GM12878 (cell line): Measurements from ENCODE around the gene AMHR2. TPM values are rescaled to one million over a fixed set of nuclear protein-coding genes. Genes with fewer than 3 reads are reported as not detected.

Experiments
- ATAC-seq: fragments of 200-7000 bp; cut with Tn5 transposase; 3 replicates; pipeline ENCODE4 v1.9.1; 2020; ENCODE audit warnings: mild to moderate bottlenecking, moderate library complexity
- BruUV-seq: library from RNA; stranded (reverse); fragments of 400-500 nt; replicated peaks from 2 replicates; lab custom pipeline; 2021; lab: Mats Ljungman, UMichigan
- CTCF ChIA-PET: fragments of 300-600 bp; sonication (Branson Sonifier 250); formaldehyde crosslinking; extraction: SDS; loops from one replicate; lab custom pipeline; 2021; ENCODE audit warnings: inconsistent platforms; lab: Yijun Ruan, JAX
- POLR2A ChIA-PET: fragments of 350-600 bp; formaldehyde crosslinking; extraction: SDS; loops from one replicate; lab custom pipeline; 2021; ENCODE audit warnings: inconsistent platforms; lab: Charles Lee
- RAD21 ChIA-PET: fragments of 300-600 bp; sonication (Branson Sonifier 250); formaldehyde crosslinking; loops from one replicate; lab custom pipeline; 2023; ENCODE audit warnings: antibody characterized with exemption; ENCODE audit not compliant: unreplicated experiment; lab: Charles Lee
- SMC1A ChIA-PET: fragments of 300-600 bp; sonication (Branson Sonifier 250); formaldehyde crosslinking; loops from one replicate; lab custom pipeline; 2023; ENCODE audit not compliant: unreplicated experiment, uncharacterized antibody; lab: Charles Lee
- DNase-seq: peaks from one replicate; pipeline ENCODE4 v3.0.0-alpha.2; 2011; ENCODE audit warnings: low read depth, low spot score
- FAIRE-seq: peaks from 3 replicates; lab custom pipeline; 2011; peaks lifted over from hg19 to GRCh38; lab: Jason Lieb, UNC
- H2AFZ ChIP-seq: 2 replicates; pipeline ENCODE4 v1.6.0; 2011; ENCODE audit warnings: low read depth, low read length, control low read depth; ENCODE audit not compliant: control insufficient read depth
- H3K27ac ChIP-seq: 2 replicates; pipeline ENCODE4 v1.5.1; 2011; ENCODE audit warnings: control low read depth; ENCODE audit not compliant: control insufficient read depth, insufficient read depth
- H3K27me3 ChIP-seq, 2 experiments: replicated peaks in 1 of 2; 2 replicates each; pipeline versions ENCODE4 v1.6.0 to v1.6.1; 2011; ENCODE audit warnings: low read length in 1 of 2; ENCODE audit not compliant: control insufficient read depth in 2 of 2, insufficient read depth in 2 of 2
- H3K36me3 ChIP-seq, 2 experiments: 2 replicates each; pipeline ENCODE4 v1.5.1; 2011; ENCODE audit warnings: low read length in 1 of 2; ENCODE audit not compliant: control insufficient read depth in 2 of 2, insufficient read depth in 2 of 2
- H3K4me1 ChIP-seq: 2 replicates; pipeline ENCODE4 v1.6.1; 2011; ENCODE audit warnings: mild to moderate bottlenecking, low read length, moderate library complexity, mixed read lengths; ENCODE audit not compliant: control insufficient read depth, insufficient read depth
- H3K4me2 ChIP-seq: 2 replicates; pipeline ENCODE4 v1.6.0; 2011; ENCODE audit warnings: control low read depth; ENCODE audit not compliant: control insufficient read depth, insufficient read depth
- H3K4me3 ChIP-seq: fragments of 200-600 bp; sonication (generic); 2 replicates; pipeline ENCODE4 v1.5.1; 2016
- H3K79me2 ChIP-seq: 2 replicates; pipeline ENCODE4 v1.6.0; 2011; ENCODE audit warnings: low read length; ENCODE audit not compliant: control insufficient read depth, insufficient read depth
- H3K9ac ChIP-seq: 2 replicates; pipeline ENCODE4 v1.8.0; 2011; ENCODE audit warnings: low read length, control low read depth, mixed read lengths; ENCODE audit not compliant: control insufficient read depth, insufficient read depth
- H3K9me3 ChIP-seq: replicated peaks from 3 replicates; pipeline ENCODE4 v1.5.1; 2011; ENCODE audit warnings: mild to moderate bottlenecking, low read length; ENCODE audit not compliant: control insufficient read depth, insufficient read depth
- H4K20me1 ChIP-seq: 2 replicates; pipeline ENCODE4 v1.6.0; 2011; ENCODE audit not compliant: control insufficient read depth, insufficient read depth
- ETV6 ChIP-seq, 2 experiments: fragments of 450-650 bp in 1 of 2; IDR thresholded peaks in 1 of 2; conservative IDR thresholded peaks in 1 of 2; 2 replicates each; pipeline ENCODE4 v1.6.1; 2014; ENCODE audit warnings: antibody characterized with exemption in 1 of 2, borderline replicate concordance in 1 of 2, low read depth in 1 of 2, mild to moderate bottlenecking in 1 of 2, moderate library complexity in 1 of 2
- FOXM1 ChIP-seq: IDR thresholded peaks from 2 replicates; pipeline ENCODE4 v1.6.1; 2012; ENCODE audit warnings: low read depth, mild to moderate bottlenecking, inconsistent platforms, low read length, moderate library complexity
- IKZF2 ChIP-seq, 2 experiments: fragments of 450-650 bp; IDR thresholded peaks; 2 replicates each; pipeline ENCODE4 v1.6.1; 2017; ENCODE audit warnings: mild to moderate bottlenecking in 2 of 2, moderate library complexity in 2 of 2
- NBN ChIP-seq: fragments of 450-650 bp; IDR thresholded peaks from 2 replicates; pipeline ENCODE4 v1.6.1; 2016
- PAX5 ChIP-seq: IDR thresholded peaks from 2 replicates; pipeline ENCODE4 v1.6.1; 2011; ENCODE audit warnings: low read depth, low read length, borderline replicate concordance
- SMAD5 ChIP-seq: IDR thresholded peaks from 2 replicates; pipeline ENCODE4 v1.6.1; 2016; ENCODE audit warnings: antibody characterized with exemption, low read depth
- ZBTB40 ChIP-seq: fragments of 450-650 bp; IDR thresholded peaks from 2 replicates; pipeline ENCODE4 v1.6.1; 2016; ENCODE audit warnings: mild to moderate bottlenecking, moderate library complexity, borderline replicate concordance
- WGBS: methylation state at CpG from one replicate; pipeline ENCODE4 v1.1.6; 2016; ENCODE audit warnings: low lambda C conversion rate; ENCODE audit not compliant: insufficient replicate concordance, insufficient coverage; ENCODE audit errors: missing lambda C conversion rate; 5-methylcytosine and 5-hydroxymethylcytosine counted together
- in situ Hi-C: fragments of 300-500 bp; cut with MboI; formaldehyde crosslinking; loops from 9 replicates; pipeline ENCODE4 v1.14.3; 2018; ENCODE audit warnings: mixed read lengths
- intact Hi-C: fragments of 100-400 bp; cut with micrococcal nuclease; formaldehyde crosslinking; loops from one replicate; pipeline ENCODE4 v1.14.2; 2022; ENCODE audit not compliant: unreplicated experiment
- polyA plus RNA-seq, 11 experiments: library from polyadenylated mRNA; depleted of rRNA in 4 of 11; unstranded in 6 of 11; stranded (reverse) in 5 of 11; fragments of >200 nt; fragmentation: Nextera tagmentation in 4 of 11; fragmentation: Illumina TruSeq in 1 of 11; extraction: Ambion mirVana in 4 of 11; extraction: Trizol in 1 of 11; gene quantifications; 1 replicate in 1 of 11; 2 replicates in 10 of 11; pipeline versions ENCODE4 v1.2.1 to v1.2.3, GENCODE V29; 2011 to 2016; ENCODE audit warnings: inconsistent platforms in 2 of 11, missing spikeins in 2 of 11, low read depth in 1 of 11
- total RNA-seq, 4 experiments: library from RNA; depleted of rRNA in 3 of 4; stranded (reverse); fragments of >200 nt in 3 of 4; fragmentation: Illumina TruSeq in 1 of 4; extraction: Trizol in 1 of 4; gene quantifications; 2 replicates each; pipeline versions ENCODE4 v1.2.1 to v1.2.3, GENCODE V29; 2013 to 2021

Gene AMHR2
- total and polyA plus RNA-seq, 10 of the 15 experiments (the other 5 are each of a cell fraction or from before 2014, with no cell fraction given): 0.06 TPM; not detected in 9

DNA sequence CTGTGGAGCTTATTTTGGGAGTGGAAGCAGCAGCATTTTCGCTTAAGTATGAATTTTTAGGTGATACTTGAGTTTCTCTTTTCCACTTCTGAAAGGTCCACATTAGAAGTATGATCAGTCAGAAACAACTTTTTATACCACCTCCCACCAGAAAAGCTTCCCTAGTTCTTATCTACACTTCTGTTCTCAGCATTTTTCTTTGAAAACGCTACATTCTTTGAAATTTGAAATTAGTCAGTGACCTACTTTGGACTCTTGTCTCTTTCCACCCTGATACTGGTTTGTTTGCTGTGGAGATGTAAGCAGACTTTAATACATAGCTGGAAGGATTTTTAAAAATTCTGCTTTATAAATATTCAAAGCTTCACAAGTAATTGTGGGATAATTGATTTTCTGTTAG is 50.4 kb downstream of the AMHR2 start:
- in situ Hi-C loops (loop anchor here (10.0 kb wide), 1 partner anchor 449 kb away; no protein-coding TSS in a partner anchor), intact Hi-C loops (no loop called here)
- ChIA-PET CTCF (interaction anchor here (0.6 to 4.4 kb wide), 9 partner anchors 8 to 121 kb away, joined by 3 to 30 read pairs (median 5); partner anchors contain the start of gene NPFF), POLR2A (interaction anchor here (0.5 to 2.2 kb wide), 6 partner anchors 16 to 225 kb away, joined by 3 to 9 read pairs (median 4); partner anchors contain the start of gene TARBP2), RAD21 (interaction anchor here (0.9 to 1.1 kb wide), 3 partner anchors 27 to 94 kb away, joined by 3 to 4 read pairs (median 3); partner anchors contain the start of genes SP1 and TARBP2)
- H3K27me3 ChIP-seq: no peaks in the 10 kb centered on the region
- no peak for DNase-seq
- no peak overlapping the region for H3K4me2 ChIP-seq
- H3K79me2 ChIP-seq: peaks cover 3% of the 10 kb centered on the region; the same call in 1 of the 2 replicates
- no peak for FAIRE-seq
- peaks cover 24 to 60% of the 10 kb centered on the region in 2 experiments for H3K36me3 ChIP-seq
- H3K27ac ChIP-seq: no peak overlapping the region
- H3K9me3 ChIP-seq: no peaks in the 10 kb centered on the region
- peaks cover 5% of the 10 kb centered on the region for H4K20me1 ChIP-seq
- WGBS: 97% methylated on average over 2 of the region's 2 CpGs
- no peak overlapping the region for H2AFZ ChIP-seq
- ATAC-seq: no peak
- TSS peak; percentile 18 for BruUV-seq
- H3K4me3 ChIP-seq: no peak overlapping the region
- TF ChIP-seq ZBTB40 (no peak), SMAD5 (no peak), PAX5 (no peak), ETV6 (conservative IDR thresholded peaks at IDR 0.05 in 1 of 2, IDR thresholded peaks at IDR 0.05 in 1 of 2; ENCODE audit: borderline replicate concordance in 1 of 2, low read depth in 1 of 2) (no peak), NBN (no peak), IKZF2 (IDR thresholded peaks at IDR 0.05) (no peak), FOXM1 (no peak)
- TF ChIP-seq, all 136 proteins: peak for 0
- Histone ChIP-seq H3K4me1 (0 out of 2 replicates have a peak, but pooled peaks cover 2% of the 10 kb centered on the region), H3K9ac (no peak overlapping the region)
- SMC1A ChIA-PET: interaction anchor here (1.6 to 6.5 kb wide), 5 partner anchors 8 to 121 kb away, joined by 4 to 32 read pairs (median 6); partner anchors contain the start of genes NPFF and TARBP2
